ENCODE measurements around the gene MPND. TPM values are rescaled to one million over a fixed set of nuclear protein-coding genes. Genes with fewer than 3 reads are reported as not detected.
A peak's percentile ranks its signal among the peaks of the same experiment; 100 is the strongest.

MPND gene
- total RNA-seq, 2 experiments from 2014 or later, result 7.2 to 19.1 TPM

DNA sequence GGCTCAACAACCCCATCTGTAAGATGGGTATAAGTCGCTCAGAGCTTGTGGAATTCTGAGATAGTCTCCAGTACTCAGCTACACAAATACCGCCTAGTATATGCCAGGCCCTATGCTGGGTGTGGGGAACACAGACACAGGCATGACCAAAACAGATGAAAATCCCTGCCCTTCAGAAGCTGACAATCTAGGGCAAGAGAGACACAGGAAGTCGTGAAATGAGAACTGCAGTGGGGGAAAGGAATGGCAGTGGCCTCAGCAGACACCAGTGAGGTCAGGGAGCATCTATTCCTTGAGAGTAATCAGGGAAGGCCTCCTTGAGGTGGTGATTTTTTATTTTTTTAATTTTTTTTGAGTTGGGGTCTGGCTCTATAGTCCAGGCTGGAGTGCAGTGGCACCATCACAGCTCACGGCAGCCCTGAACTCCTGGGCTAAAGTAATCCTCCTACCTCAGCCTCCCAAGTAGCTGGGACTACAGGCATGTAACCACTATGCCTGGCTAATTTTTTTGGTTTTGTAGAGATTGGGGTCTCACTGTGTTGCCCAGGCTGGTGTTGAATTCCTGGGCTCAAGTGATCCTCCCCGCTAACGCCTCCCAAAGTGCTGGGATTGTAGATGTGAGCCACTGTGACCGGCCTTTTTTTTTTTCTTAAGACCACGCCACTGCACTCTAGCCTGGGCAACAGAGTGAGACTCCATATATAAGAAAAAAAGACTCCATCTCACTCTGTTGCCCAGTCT lies 44.4 kb upstream of the MPND start:
- Histone ChIP-seq H3K4me3 (ENCODE audit: low read depth, low read length, poor library complexity, severe bottlenecking) (no peak overlapping the region), H3K27ac (ENCODE audit: low read depth, low read length, poor library complexity, severe bottlenecking) (no peak overlapping the region), H3K4me2 (ENCODE audit: low read length) (no peak overlapping the region), H3K9me3 (ENCODE audit: low read length) (no peaks in the 10 kb centered on the region), H3K4me1 (ENCODE audit: insufficient read depth, low read length, poor library complexity, severe bottlenecking) (peaks cover 13% of the 10 kb centered on the region), H4K20me1 (ENCODE audit: insufficient read depth, low read length) (no peaks in the 10 kb centered on the region), H2AFZ (ENCODE audit: low read length) (no peak overlapping the region), H3K79me2 (ENCODE audit: insufficient read depth, low read depth, low read length) (no peaks in the 10 kb centered on the region), H3K9me2 (ENCODE audit: insufficient read depth, low read length) (no peaks in the 10 kb centered on the region), H3K36me3 (ENCODE audit: insufficient read depth, low read length) (no peaks in the 10 kb centered on the region)
- intact Hi-C loops (cut with micrococcal nuclease; ENCODE audit: unreplicated experiment), result no loop called here
- TF ChIP-seq, protein P1, sequence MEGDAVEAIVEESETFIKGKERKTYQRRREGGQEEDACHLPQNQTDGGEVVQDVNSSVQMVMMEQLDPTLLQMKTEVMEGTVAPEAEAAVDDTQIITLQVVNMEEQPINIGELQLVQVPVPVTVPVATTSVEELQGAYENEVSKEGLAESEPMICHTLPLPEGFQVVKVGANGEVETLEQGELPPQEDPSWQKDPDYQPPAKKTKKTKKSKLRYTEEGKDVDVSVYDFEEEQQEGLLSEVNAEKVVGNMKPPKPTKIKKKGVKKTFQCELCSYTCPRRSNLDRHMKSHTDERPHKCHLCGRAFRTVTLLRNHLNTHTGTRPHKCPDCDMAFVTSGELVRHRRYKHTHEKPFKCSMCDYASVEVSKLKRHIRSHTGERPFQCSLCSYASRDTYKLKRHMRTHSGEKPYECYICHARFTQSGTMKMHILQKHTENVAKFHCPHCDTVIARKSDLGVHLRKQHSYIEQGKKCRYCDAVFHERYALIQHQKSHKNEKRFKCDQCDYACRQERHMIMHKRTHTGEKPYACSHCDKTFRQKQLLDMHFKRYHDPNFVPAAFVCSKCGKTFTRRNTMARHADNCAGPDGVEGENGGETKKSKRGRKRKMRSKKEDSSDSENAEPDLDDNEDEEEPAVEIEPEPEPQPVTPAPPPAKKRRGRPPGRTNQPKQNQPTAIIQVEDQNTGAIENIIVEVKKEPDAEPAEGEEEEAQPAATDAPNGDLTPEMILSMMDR (conservative IDR thresholded peaks at IDR 0.05; ENCODE audit: low read length), result no peak
- TF ChIP-seq EZH2phosphoT487 (IDR thresholded peaks at IDR 0.05; ENCODE audit: borderline replicate concordance, low read depth, low read length), result no peak
- POLR2A ChIA-PET, result no interaction called here
- DNase-seq (ENCODE audit: low spot score), result no peak
- no TSS peak for BruUV-seq (replicated peaks)
- CTCF ChIA-PET (ENCODE audit: unreplicated experiment), result no interaction called here

DNA sequence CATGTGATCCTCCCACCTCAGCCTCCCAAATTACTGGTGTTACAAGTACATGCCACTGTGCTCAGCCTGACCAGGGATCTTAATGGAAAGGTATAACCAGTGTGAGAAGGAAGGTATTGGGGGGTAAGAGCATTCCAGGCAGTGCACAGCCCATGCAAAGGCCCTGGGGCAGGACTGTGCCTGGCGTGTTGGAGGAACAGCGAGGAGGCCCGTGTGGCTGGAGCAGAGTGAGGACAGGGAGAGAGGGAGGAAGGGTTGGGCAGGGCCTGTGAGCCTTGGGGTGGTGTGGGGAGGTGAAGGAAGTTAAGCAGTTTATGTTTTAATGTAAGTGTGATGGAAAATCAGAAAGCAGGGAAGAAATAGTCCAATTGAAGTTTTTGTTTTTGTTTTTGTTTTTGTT lies 42.8 kb upstream of the MPND start:
- Histone ChIP-seq H2AFZ (ENCODE audit: low read length) (no peak overlapping the region), H3K9me3 (ENCODE audit: low read length) (no peaks in the 10 kb centered on the region), H3K36me3 (ENCODE audit: insufficient read depth, low read length) (no peaks in the 10 kb centered on the region), H3K9me2 (ENCODE audit: insufficient read depth, low read length) (no peaks in the 10 kb centered on the region), H3K4me2 (ENCODE audit: low read length) (no peak overlapping the region), H3K4me3 (ENCODE audit: low read depth, low read length, poor library complexity, severe bottlenecking) (no peak overlapping the region), H3K27ac (ENCODE audit: low read depth, low read length, poor library complexity, severe bottlenecking) (no peak overlapping the region), H3K79me2 (ENCODE audit: insufficient read depth, low read depth, low read length) (no peaks in the 10 kb centered on the region), H4K20me1 (ENCODE audit: insufficient read depth, low read length) (no peaks in the 10 kb centered on the region), H3K4me1 (ENCODE audit: insufficient read depth, low read length, poor library complexity, severe bottlenecking) (peaks cover 13% of the 10 kb centered on the region)
- no peak for DNase-seq (ENCODE audit: low spot score)
- POLR2A ChIA-PET, result no interaction called here
- intact Hi-C loops (cut with micrococcal nuclease; ENCODE audit: unreplicated experiment), result no loop called here
- BruUV-seq (replicated peaks), result no TSS peak
- CTCF ChIA-PET (ENCODE audit: unreplicated experiment), result no interaction called here
- TF ChIP-seq, protein P1 (conservative IDR thresholded peaks at IDR 0.05; ENCODE audit: low read length), result no peak
- no peak for TF ChIP-seq EZH2phosphoT487 (IDR thresholded peaks at IDR 0.05; ENCODE audit: borderline replicate concordance, low read depth, low read length)

DNA sequence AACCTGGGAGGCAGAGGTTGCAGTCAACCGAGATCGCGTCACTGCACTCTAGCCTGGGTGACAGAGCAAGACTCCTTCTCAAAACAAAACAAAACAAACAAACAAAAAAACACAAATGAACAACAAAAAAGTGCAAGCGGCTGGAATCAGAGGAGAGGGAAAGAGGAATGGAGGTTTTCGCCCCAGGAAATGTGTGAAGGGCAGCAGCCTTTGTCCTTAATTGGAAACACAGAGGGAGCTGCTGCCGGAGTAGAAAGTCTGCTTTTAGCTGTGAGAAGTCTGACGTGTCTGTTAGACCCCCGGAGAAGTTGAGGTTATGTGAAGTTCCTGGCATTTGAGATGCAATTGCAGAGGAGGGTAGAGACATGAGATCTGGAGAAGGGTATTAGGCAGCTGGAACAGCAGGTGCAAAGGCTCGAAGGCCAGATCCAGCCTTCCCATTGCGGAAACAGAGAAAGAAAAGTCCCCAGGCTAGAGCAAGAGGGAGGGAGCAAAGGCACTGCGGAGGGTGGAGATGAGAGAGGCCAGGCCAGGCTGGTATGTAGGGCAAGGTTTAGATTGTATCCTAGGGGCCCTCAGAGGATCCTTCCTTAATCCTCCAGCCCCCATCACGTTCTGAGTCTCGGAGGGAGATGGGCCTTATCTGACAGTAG lies 41.6 kb upstream of the MPND start:
- TF ChIP-seq, protein P1 (conservative IDR thresholded peaks at IDR 0.05; ENCODE audit: low read length), result no peak
- TF ChIP-seq EZH2phosphoT487 (IDR thresholded peaks at IDR 0.05; ENCODE audit: borderline replicate concordance, low read depth, low read length), result no peak
- H2AFZ ChIP-seq (ENCODE audit: low read length), result peak overlapping the region; percentile 52; the same call in 1 of the 2 replicates
- ChIA-PET CTCF (ENCODE audit: unreplicated experiment) (no interaction called here), POLR2A (interaction anchor here (0.6 kb wide), 1 partner anchor 169 kb away, joined by 3 read pairs; no protein-coding TSS in a partner anchor)
- peak overlapping the region; percentile 9; the same call in 1 of the 2 replicates for H3K4me2 ChIP-seq (ENCODE audit: low read length)
- BruUV-seq (replicated peaks), result no TSS peak
- DNase-seq (ENCODE audit: low spot score), result no peak
- H3K4me1 ChIP-seq (ENCODE audit: insufficient read depth, low read length, poor library complexity, severe bottlenecking), result peaks cover 13% of the 10 kb centered on the region
- no peaks in the 10 kb centered on the region for H3K9me2 ChIP-seq (ENCODE audit: insufficient read depth, low read length)
- H3K36me3 ChIP-seq (ENCODE audit: insufficient read depth, low read length), result no peaks in the 10 kb centered on the region
- intact Hi-C loops (cut with micrococcal nuclease; ENCODE audit: unreplicated experiment), result no loop called here
- no peak overlapping the region for H3K4me3 ChIP-seq (ENCODE audit: low read depth, low read length, poor library complexity, severe bottlenecking)
- no peaks in the 10 kb centered on the region for H3K79me2 ChIP-seq (ENCODE audit: insufficient read depth, low read depth, low read length)
- no peaks in the 10 kb centered on the region for H4K20me1 ChIP-seq (ENCODE audit: insufficient read depth, low read length)
- no peak overlapping the region for H3K27ac ChIP-seq (ENCODE audit: low read depth, low read length, poor library complexity, severe bottlenecking)
- H3K9me3 ChIP-seq (ENCODE audit: low read length), result no peaks in the 10 kb centered on the region

Data from OCI-LY7 (cell line).